Stimulated activated CD8-positive, alpha-beta memory T cell treated with anti-CD3 and anti-CD28 coated beads, Interleukin-7, amount 100 ng/mL, for 1 hour (primary cell): ENCODE results near the gene PLD5.
"Not testable (repeated sequence)": the region's sequence is repeated elsewhere in the genome, so short reads cannot be mapped to it uniquely, and the experiment has no call there.

Experiments used
- DNase-seq, 2 donors: peaks; one replicate each; pipeline ENCODE4 v3.0.0-alpha.2; 2020; ENCODE audit warnings: low read depth in 2 of 2

PLD5 gene

GRCh38 chr1:242162140-242162539 lies 362.4 kb downstream of the PLD5 start:
- DNase-seq = no peak

- no peak for DNase-seq
These were observed 377.2 kb downstream of the PLD5 start for GRCh38 chr1:242147096-242147976.

GRCh38 chr1:242146652-242147051 lies 377.8 kb downstream of the PLD5 start:
- no peak for DNase-seq

GRCh38 chr1:242140836-242141235 lies 383.7 kb downstream of the PLD5 start:
- no peak for DNase-seq

- no peak for DNase-seq
These were observed 384.5 kb downstream of the PLD5 start for GRCh38 chr1:242139986-242140385.

- DNase-seq = no peak
These were observed 385.1 kb downstream of the PLD5 start for GRCh38 chr1:242139442-242139841.

- DNase-seq = no peak
These were observed 390.7 kb downstream of the PLD5 start for GRCh38 chr1:242133796-242134195.

- DNase-seq = no peak
These were observed 391.1 kb downstream of the PLD5 start for GRCh38 chr1:242133351-242133750.

- no peak for DNase-seq
These were observed 392.2 kb downstream of the PLD5 start for GRCh38 chr1:242132121-242132817.

GRCh38 chr1:242128951-242129502 lies 395.5 kb downstream of the PLD5 start:
- no peak for DNase-seq

- DNase-seq = no peak
These were observed 404.1 kb downstream of the PLD5 start for GRCh38 chr1:242120432-242120831.

GRCh38 chr1:242100921-242101320 lies 423.6 kb downstream of the PLD5 start:
- no peak for DNase-seq

GRCh38 chr1:242097283-242097682 lies 427.2 kb downstream of the PLD5 start:
- not testable (repeated sequence) for DNase-seq

GRCh38 chr1:242093116-242093515 lies 431.4 kb downstream of the PLD5 start:
- DNase-seq = no peak

GRCh38 chr1:242089911-242090310 lies 434.6 kb downstream of the PLD5 start:
- DNase-seq = no peak

- DNase-seq = no peak
These were observed 435.6 kb downstream of the PLD5 start for GRCh38 chr1:242088875-242089274.

GRCh38 chr1:242086706-242087105 lies 437.8 kb downstream of the PLD5 start:
- DNase-seq = no peak

GRCh38 chr1:242086093-242086492 lies 438.4 kb downstream of the PLD5 start:
- no peak for DNase-seq

GRCh38 chr1:242083742-242084141 lies 440.8 kb downstream of the PLD5 start:
- DNase-seq = no peak

GRCh38 chr1:242081446-242081845 lies 443.1 kb downstream of the PLD5 start:
- DNase-seq = no peak

- DNase-seq = no peak
These were observed 458.7 kb downstream of the PLD5 start for GRCh38 chr1:242065813-242066212.

- DNase-seq = no peak
These were observed 462.2 kb downstream of the PLD5 start for GRCh38 chr1:242062271-242062670.

GRCh38 chr1:242059976-242060375 lies 464.5 kb downstream of the PLD5 start:
- DNase-seq = no peak
